ENCODE data around the gene IDH3A.

The IDH3A gene

DNA sequence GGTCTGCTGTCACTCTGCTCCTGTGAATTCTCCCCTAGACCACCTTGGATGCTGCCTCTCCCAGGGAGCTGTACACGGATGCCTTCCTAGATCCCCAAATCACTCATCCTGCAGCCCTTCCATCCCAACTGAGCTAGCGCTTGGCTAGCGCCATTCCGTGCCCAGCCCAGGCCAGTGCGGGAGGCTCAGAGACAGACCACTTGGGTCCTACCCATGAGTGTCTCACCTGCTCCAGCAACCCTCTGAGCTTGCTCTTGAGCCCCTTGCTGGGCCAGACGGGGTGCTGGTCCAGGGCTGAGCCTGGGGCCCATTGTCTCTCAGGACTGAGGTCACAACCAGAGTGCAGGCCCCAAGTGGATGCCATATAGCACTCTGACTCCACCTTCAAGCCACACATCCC is 39.1 kb upstream of the IDH3A start:
- TF ChIP-seq, protein P1, sequence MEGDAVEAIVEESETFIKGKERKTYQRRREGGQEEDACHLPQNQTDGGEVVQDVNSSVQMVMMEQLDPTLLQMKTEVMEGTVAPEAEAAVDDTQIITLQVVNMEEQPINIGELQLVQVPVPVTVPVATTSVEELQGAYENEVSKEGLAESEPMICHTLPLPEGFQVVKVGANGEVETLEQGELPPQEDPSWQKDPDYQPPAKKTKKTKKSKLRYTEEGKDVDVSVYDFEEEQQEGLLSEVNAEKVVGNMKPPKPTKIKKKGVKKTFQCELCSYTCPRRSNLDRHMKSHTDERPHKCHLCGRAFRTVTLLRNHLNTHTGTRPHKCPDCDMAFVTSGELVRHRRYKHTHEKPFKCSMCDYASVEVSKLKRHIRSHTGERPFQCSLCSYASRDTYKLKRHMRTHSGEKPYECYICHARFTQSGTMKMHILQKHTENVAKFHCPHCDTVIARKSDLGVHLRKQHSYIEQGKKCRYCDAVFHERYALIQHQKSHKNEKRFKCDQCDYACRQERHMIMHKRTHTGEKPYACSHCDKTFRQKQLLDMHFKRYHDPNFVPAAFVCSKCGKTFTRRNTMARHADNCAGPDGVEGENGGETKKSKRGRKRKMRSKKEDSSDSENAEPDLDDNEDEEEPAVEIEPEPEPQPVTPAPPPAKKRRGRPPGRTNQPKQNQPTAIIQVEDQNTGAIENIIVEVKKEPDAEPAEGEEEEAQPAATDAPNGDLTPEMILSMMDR (IDR thresholded peaks at IDR 0.05; ENCODE audit: low read depth, low read length, missing control alignments) = no peak
- no peak overlapping the region for H3K4me3 ChIP-seq (ENCODE audit: low read depth, low read length)
- no peak for DNase-seq (ENCODE audit: low read depth)

DNA sequence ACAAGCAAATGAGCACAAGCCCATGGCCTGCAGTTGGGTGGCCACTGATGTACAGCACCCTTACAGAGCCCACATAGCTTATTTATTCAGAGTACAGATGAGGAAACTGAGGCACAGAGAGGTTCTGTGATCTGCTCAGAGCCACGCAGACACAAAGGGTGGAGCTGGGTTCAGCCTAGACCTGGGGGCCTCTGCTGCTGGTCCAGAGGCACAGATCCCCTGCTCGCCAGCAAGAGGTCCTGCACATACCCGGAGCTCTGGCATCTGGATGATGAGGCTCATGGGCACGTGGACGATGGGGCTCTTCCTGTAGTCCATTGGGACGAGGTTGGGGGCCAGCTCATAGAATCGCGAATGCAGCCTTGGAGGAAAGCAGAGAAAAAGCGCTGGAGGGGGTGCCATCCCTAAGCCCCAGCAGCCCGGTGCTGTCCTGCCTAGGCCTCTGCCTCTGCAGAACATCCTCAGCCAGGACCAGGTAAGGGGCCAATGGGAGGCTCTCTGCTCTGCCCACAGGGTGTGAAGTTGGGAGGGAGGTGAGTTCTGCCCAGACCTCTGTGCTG is 38.2 kb upstream of the IDH3A start:
- TF ChIP-seq, protein P1 (IDR thresholded peaks at IDR 0.05; ENCODE audit: low read depth, low read length, missing control alignments) = no peak
- DNase-seq (ENCODE audit: low read depth) = no peak
- no peak overlapping the region for H3K4me3 ChIP-seq (ENCODE audit: low read depth, low read length)

DNA sequence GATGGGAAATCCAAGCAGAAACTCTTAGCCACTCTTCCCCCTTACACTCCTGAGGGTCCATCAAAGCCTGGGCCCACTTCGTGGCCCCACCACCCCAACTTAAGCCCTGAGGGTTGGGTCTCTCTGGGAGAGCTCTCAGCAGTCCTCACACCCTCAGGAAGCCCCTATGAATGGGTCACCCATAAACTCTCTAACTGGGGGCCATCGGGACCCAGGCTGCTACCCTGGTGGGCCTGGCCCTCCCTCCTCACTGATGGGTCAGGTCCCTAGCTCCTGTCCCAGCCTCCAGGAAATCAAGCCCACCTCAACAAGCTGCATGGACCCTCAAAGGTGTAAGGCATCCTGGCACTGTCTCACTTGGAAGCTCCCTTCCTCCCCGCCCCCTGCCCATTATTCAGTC is 37.4 kb upstream of the IDH3A start:
- no peak overlapping the region for H3K4me3 ChIP-seq (ENCODE audit: low read depth, low read length)
- TF ChIP-seq, protein P1 (IDR thresholded peaks at IDR 0.05; ENCODE audit: low read depth, low read length, missing control alignments) = no peak
- no peak for DNase-seq (ENCODE audit: low read depth)

DNA sequence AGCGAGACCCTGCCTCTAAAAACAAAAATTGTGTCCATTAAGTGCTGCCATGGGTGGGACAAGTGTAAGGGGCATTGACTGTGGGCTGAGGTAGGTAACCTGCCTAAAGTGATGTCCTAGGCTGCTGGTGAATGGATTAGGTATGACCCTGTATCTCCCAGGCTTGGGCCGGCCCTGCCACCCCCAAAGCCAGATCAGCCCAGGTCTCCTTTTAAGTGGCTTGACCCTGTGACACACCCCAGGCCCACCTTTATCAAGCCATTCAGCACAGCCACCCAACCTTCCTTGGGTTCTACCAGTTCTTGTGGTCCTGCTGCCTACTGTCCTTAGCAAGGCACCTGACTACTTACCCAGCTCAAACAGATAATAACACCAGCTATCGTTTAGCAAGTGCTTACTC is 36.6 kb upstream of the IDH3A start:
- no peak for DNase-seq (ENCODE audit: low read depth)
- TF ChIP-seq, protein P1 (IDR thresholded peaks at IDR 0.05; ENCODE audit: low read depth, low read length, missing control alignments) = no peak
- H3K4me3 ChIP-seq (ENCODE audit: low read depth, low read length) = no peak overlapping the region

DNA sequence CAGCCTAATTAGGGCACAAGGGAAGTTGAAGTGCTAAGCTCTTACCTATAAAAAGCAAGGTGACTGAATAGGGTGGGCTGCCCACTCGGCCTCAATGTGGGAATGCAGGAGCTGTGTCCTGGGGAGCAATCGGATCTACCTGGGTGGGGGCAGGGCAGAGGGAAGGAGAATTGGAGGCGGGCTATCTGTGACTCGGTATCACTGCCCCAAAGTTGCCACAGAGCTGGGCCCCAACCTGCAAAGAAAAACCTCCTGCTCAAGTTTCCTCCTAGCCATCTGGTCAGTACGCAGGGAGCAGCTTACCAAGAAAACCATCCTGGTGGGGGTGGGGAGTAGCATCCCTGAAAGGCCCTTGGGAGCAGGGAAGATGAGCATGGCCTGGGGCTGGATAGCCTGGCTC is 28.6 kb upstream of the IDH3A start:
- TF ChIP-seq, protein P1 (IDR thresholded peaks at IDR 0.05; ENCODE audit: low read depth, low read length, missing control alignments) = no peak
- no peak for DNase-seq (ENCODE audit: low read depth)
- H3K4me3 ChIP-seq (ENCODE audit: low read depth, low read length) = no peak overlapping the region

DNA sequence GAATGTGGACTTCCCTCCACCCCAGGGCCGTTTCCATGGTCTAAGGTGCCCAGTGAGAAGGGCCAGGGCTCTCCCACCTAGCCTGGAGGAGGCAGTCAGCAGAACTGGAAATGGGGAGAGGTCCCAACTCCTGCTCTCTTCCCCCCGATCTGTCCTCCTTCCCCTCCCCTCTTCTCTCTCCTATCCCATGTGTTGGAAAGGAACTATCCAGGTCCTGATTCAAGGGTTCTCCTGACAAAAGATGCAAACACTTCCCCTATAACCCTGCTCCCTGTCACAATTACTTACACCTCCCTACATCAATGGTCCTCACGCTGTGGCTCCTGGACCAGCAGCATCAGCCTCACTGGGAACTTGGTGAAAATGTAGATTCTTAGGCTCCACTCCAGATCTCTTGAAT is 23.9 kb upstream of the IDH3A start:
- H3K4me3 ChIP-seq (ENCODE audit: low read depth, low read length) = no peak overlapping the region
- DNase-seq (ENCODE audit: low read depth) = no peak
- TF ChIP-seq, protein P1 (IDR thresholded peaks at IDR 0.05; ENCODE audit: low read depth, low read length, missing control alignments) = no peak

DNA sequence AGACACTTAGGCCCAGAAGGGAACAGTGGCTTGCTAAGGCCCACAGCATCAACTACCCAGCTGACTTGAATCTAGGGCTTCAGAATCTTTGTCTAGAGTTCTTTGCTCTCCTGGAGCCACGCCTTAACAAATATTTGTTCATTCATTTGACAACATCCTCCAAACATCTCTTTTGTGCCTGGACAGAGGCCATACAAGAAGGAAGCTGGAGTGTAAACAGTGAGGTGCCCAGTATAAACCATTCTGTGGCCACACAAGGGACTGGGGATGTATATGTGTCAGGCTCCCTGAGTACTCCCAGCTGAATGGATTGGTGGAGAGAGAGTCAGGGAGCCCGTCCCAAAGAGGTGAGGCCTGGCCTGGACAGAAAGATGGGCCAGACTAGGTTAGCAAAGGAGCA is 21.3 kb upstream of the IDH3A start:
- TF ChIP-seq, protein P1 (IDR thresholded peaks at IDR 0.05; ENCODE audit: low read depth, low read length, missing control alignments) = no peak
- DNase-seq (ENCODE audit: low read depth) = no peak
- H3K4me3 ChIP-seq (ENCODE audit: low read depth, low read length) = no peak overlapping the region
